ENCODE data around the gene BHLHA15.

BHLHA15 gene

GRCh38 chr7:98229991-98230745 lies 18.9 kb downstream of the BHLHA15 start (continued):
- TF ChIP-seq WT1 (tag by site-specific recombination; IDR thresholded peaks at IDR 0.05) (no peak), ZNF121 (tag by site-specific recombination; IDR thresholded peaks at IDR 0.05) (peak; percentile 67; the same call in 1 of the 2 replicates), INSM2 (tag by site-specific recombination; IDR thresholded peaks at IDR 0.05) (no peak), ZNF37A (tag by site-specific recombination; IDR thresholded peaks at IDR 0.05) (no peak), ZNF366 (tag by site-specific recombination; conservative IDR thresholded peaks at IDR 0.05) (no peak), ZBTB21 (tag by site-specific recombination; IDR thresholded peaks at IDR 0.05) (no peak), SP2 (tag by site-specific recombination; IDR thresholded peaks at IDR 0.05) (no peak), BCL11B (tag by site-specific recombination; IDR thresholded peaks at IDR 0.05; ENCODE audit: low read depth) (no peak), ZBTB20 (tag by site-specific recombination; IDR thresholded peaks at IDR 0.05) (no peak)

GRCh38 chr7:98230746-98231471 lies 19.7 kb downstream of the BHLHA15 start:
- TF ChIP-seq KLF16 (tag by site-specific recombination; IDR thresholded peaks at IDR 0.05) (no peak), GFI1B (tag by site-specific recombination; IDR thresholded peaks at IDR 0.05) (no peak), ZNF529 (tag by site-specific recombination; IDR thresholded peaks at IDR 0.05; ENCODE audit: insufficient replicate concordance) (no peak), ZNF513 (tag by site-specific recombination; IDR thresholded peaks at IDR 0.05) (no peak), ZNF639 (tag by site-specific recombination; IDR thresholded peaks at IDR 0.05) (no peak), ZBTB21 (tag by site-specific recombination; IDR thresholded peaks at IDR 0.05) (no peak), ZNF366 (tag by site-specific recombination; conservative IDR thresholded peaks at IDR 0.05) (no peak), ZNF341 (tag by site-specific recombination; IDR thresholded peaks at IDR 0.05; ENCODE audit: low read depth) (no peak), ZNF324 (tag by site-specific recombination; IDR thresholded peaks at IDR 0.05) (no peak), MZF1 (tag by site-specific recombination; IDR thresholded peaks at IDR 0.05; ENCODE audit: borderline replicate concordance) (no peak), KLF9 (tag by site-specific recombination; IDR thresholded peaks at IDR 0.05; ENCODE audit: low read depth) (no peak), BCL11A (tag by site-specific recombination; IDR thresholded peaks at IDR 0.05; ENCODE audit: low read depth) (no peak), SP3 (tag by site-specific recombination; IDR thresholded peaks at IDR 0.05) (no peak), PRDM4 (tag by site-specific recombination; IDR thresholded peaks at IDR 0.05) (no peak), BCL11B (tag by site-specific recombination; IDR thresholded peaks at IDR 0.05; ENCODE audit: low read depth) (no peak), ZBTB8A (tag by site-specific recombination; IDR thresholded peaks at IDR 0.05) (no peak)
- Histone ChIP-seq H3K4me1 (ENCODE audit: control insufficient read depth, insufficient read depth, low read length) (no peaks in the 10 kb centered on the region), H3K4me3 (ENCODE audit: low read depth, low read length) (no peak overlapping the region), H3K9me3 (ENCODE audit: control insufficient read depth, insufficient read depth, low read depth, low read length) (no peaks in the 10 kb centered on the region), H3K36me3 (ENCODE audit: control insufficient read depth in 2 of 2, insufficient read depth in 1 of 2, low read length in 2 of 2) (peaks cover 3 to 4% of the 10 kb centered on the region in 2 experiments; a peak in 2 of 3 replicates), H3K27ac (ENCODE audit: extremely low read depth, low read depth, low read length) (no peak overlapping the region)
- ChIA-PET CTCF (no interaction called here), POLR2A (no interaction called here)

All from HEK293 (cell line).